Erythroblast (primary cell): Measurements from ENCODE around the gene TSSK6.

Experiments
- GATA1 ChIP-seq: IDR thresholded peaks from 2 replicates; pipeline ENCODE4 v1.6.1; 2011; ENCODE audit warnings: low read depth, mild to moderate bottlenecking, control low read depth, low read length, moderate library complexity
- POLR2A ChIP-seq: IDR thresholded peaks from 2 replicates; pipeline ENCODE4 v1.6.1; 2011; ENCODE audit warnings: mild to moderate bottlenecking, low read length

GRCh38 chr19:19540715-19541515 lies 25.6 kb upstream of the TSSK6 start:
- TF ChIP-seq POLR2A (no peak), GATA1 (no peak)
